Endothelial cell of umbilical vein (primary cell): ENCODE results near the gene SAMD14. TPM values are rescaled to one million over a fixed set of nuclear protein-coding genes. Genes with fewer than 3 reads are reported as not detected.

Experiments
- BruUV-seq: library from RNA; stranded (reverse); fragments of 400-500 nt; replicated peaks from 2 replicates; lab custom pipeline; 2021; lab: Mats Ljungman, UMichigan
- CTCF ChIA-PET: fragments of 300-600, 350-600 bp; sonication (Branson Sonifier 250); formaldehyde crosslinking; loops from one replicate; lab custom pipeline; 2021; ENCODE audit warnings: antibody characterized with exemption, inconsistent platforms; lab: Charles Lee
- POLR2A ChIA-PET: fragments of 300-600, 350-600 bp; sonication (Branson Sonifier 250); formaldehyde crosslinking; loops from one replicate; lab custom pipeline; 2021; ENCODE audit warnings: antibody characterized with exemption, inconsistent platforms; lab: Charles Lee
- DNase-seq: peaks from one replicate; pipeline ENCODE4 v3.0.0-alpha.2; 2011; ENCODE audit warnings: low read depth, low spot score
- FAIRE-seq: peaks from 2 replicates; lab custom pipeline; 2011; peaks lifted over from hg19 to GRCh38; lab: Jason Lieb, UNC
- H2AFZ ChIP-seq: 2 replicates; pipeline ENCODE4 v1.6.0; 2012; ENCODE audit warnings: low read depth, low read length, control low read depth, inconsistent platforms
- H3K27ac ChIP-seq: 2 replicates; pipeline ENCODE4 v1.5.1; 2011; ENCODE audit warnings: low read depth, mild to moderate bottlenecking, control low read depth, low read length, moderate library complexity; ENCODE audit not compliant: insufficient read depth
- H3K27me3 ChIP-seq, 2 experiments: 2 replicates each; pipeline versions ENCODE4 v1.6.0 to v1.6.1; 2011; ENCODE audit warnings: low read length in 2 of 2, mixed read lengths in 1 of 2; ENCODE audit not compliant: control insufficient read depth in 2 of 2, insufficient read depth in 2 of 2
- H3K36me3 ChIP-seq, 2 experiments: 2 replicates in 1 of 2; 3 replicates in 1 of 2; pipeline ENCODE4 v1.5.1; 2011; ENCODE audit warnings: low read length in 2 of 2, mild to moderate bottlenecking in 1 of 2, moderate library complexity in 1 of 2; ENCODE audit not compliant: control insufficient read depth in 2 of 2, insufficient read depth in 2 of 2; ENCODE audit errors: extremely low read depth in 1 of 2
- H3K4me1 ChIP-seq: 3 replicates; pipeline ENCODE4 v1.5.1; 2011; ENCODE audit warnings: mild to moderate bottlenecking, low read length; ENCODE audit not compliant: control insufficient read depth, insufficient read depth; ENCODE audit errors: extremely low read depth
- H3K4me2 ChIP-seq: 2 replicates; pipeline ENCODE4 v1.6.1; 2011; ENCODE audit warnings: low read length, control low read depth, mixed read lengths; ENCODE audit not compliant: insufficient read depth
- H3K4me3 ChIP-seq, 3 experiments: fragments of 200-600 bp in 1 of 3; sonication (generic), shearing (Covaris generic) in 1 of 3; replicated peaks in 1 of 3; 2 replicates each; pipeline ENCODE4 v1.5.1; 2011 to 2016; ENCODE audit warnings: control low read depth in 3 of 3, low read length in 3 of 3, mild to moderate bottlenecking in 2 of 3, inconsistent platforms in 1 of 3, low read depth in 1 of 3, moderate library complexity in 1 of 3; ENCODE audit not compliant: insufficient read depth in 1 of 3
- H3K79me2 ChIP-seq: 2 replicates; pipeline ENCODE4 v1.6.0; 2012; ENCODE audit warnings: low read length, inconsistent platforms; ENCODE audit not compliant: control insufficient read depth, insufficient read depth
- H3K9ac ChIP-seq: replicated peaks from 2 replicates; pipeline ENCODE3; 2011; ENCODE audit warnings: low read length, control low read depth; ENCODE audit not compliant: insufficient read depth; ENCODE audit errors: extremely low read depth
- H3K9me1 ChIP-seq: replicated peaks from 3 replicates; pipeline ENCODE4 v1.6.0; 2011; ENCODE audit warnings: mild to moderate bottlenecking, low read length; ENCODE audit not compliant: control insufficient read depth, insufficient read depth; ENCODE audit errors: extremely low read depth
- H3K9me3 ChIP-seq: replicated peaks from 2 replicates; pipeline ENCODE4 v1.5.1; 2012; ENCODE audit warnings: low read length, inconsistent platforms; ENCODE audit not compliant: control insufficient read depth, insufficient read depth
- H4K20me1 ChIP-seq: replicated peaks from 2 replicates; pipeline ENCODE3; 2011; ENCODE audit warnings: mild to moderate bottlenecking, low read length; ENCODE audit not compliant: control insufficient read depth, insufficient read depth; ENCODE audit errors: extremely low read depth
- EZH2 ChIP-seq: IDR thresholded peaks from 2 replicates; pipeline ENCODE4 v1.6.1; 2012; ENCODE audit warnings: borderline replicate concordance, low read depth, mild to moderate bottlenecking, moderate library complexity, low read length, inconsistent platforms; ENCODE audit not compliant: severe bottlenecking
- FOS ChIP-seq: IDR thresholded peaks from 2 replicates; pipeline ENCODE4 v1.6.1; 2011; ENCODE audit warnings: mild to moderate bottlenecking, low read length, moderate library complexity, borderline replicate concordance; ENCODE audit not compliant: insufficient read depth
- GATA2 ChIP-seq: IDR thresholded peaks from 2 replicates; pipeline ENCODE4 v1.7.0; 2011; ENCODE audit warnings: low read depth, mild to moderate bottlenecking, moderate library complexity, mixed read lengths, low read length; ENCODE audit not compliant: insufficient read length, insufficient read depth
- JUN ChIP-seq: IDR thresholded peaks from 2 replicates; pipeline ENCODE4 v1.6.1; 2011; ENCODE audit warnings: borderline replicate concordance, low read depth; ENCODE audit not compliant: insufficient read length, insufficient read depth
- MYC ChIP-seq: IDR thresholded peaks from one replicate; pipeline ENCODE4 v1.6.1; 2011; ENCODE audit warnings: mild to moderate bottlenecking, low read depth, low read length
- POLR2A ChIP-seq: IDR thresholded peaks from 2 replicates; pipeline ENCODE4 v1.6.1; 2012; ENCODE audit warnings: low read depth, mild to moderate bottlenecking, control low read depth, low read length
- POLR2AphosphoS5 ChIP-seq: IDR thresholded peaks from 2 replicates; pipeline ENCODE4 v1.6.1; 2012; ENCODE audit warnings: low read depth, mild to moderate bottlenecking, control low read depth, low read length, moderate library complexity; ENCODE audit not compliant: insufficient read depth
- dilution Hi-C: fragments of 300-500 bp; cut with MboI; formaldehyde crosslinking; loops from one replicate; pipeline ENCODE4 v1.15.0; 2019; ENCODE audit warnings: low sequenced_read_pairs; ENCODE audit not compliant: extremely low pct_ligation_motif_present
- intact Hi-C: fragments of 100-400 bp; cut with micrococcal nuclease; formaldehyde crosslinking; loops from one replicate; pipeline ENCODE4 v1.10.0; 2022
- polyA plus RNA-seq, 4 experiments: library from polyadenylated mRNA; depleted of rRNA in 3 of 4; stranded (reverse) in 3 of 4; unstranded in 1 of 4; fragments of >200 nt; gene quantifications; 2 replicates each; pipeline versions ENCODE4 v1.2.1 to v1.2.3, GENCODE V29; 2011 to 2012; ENCODE audit warnings: missing spikeins in 1 of 4
- total RNA-seq: library from RNA; stranded (reverse); gene quantifications from 2 replicates; pipeline ENCODE4 v1.2.3, GENCODE V29; 2021
- TF ChIP-seq, protein P1 (sequence below): IDR thresholded peaks from 2 replicates; pipeline ENCODE4 v1.6.1; 2011; ENCODE audit not compliant: insufficient read depth, insufficient read length
- TF ChIP-seq, protein P2 (sequence below), 2 donors: IDR thresholded peaks; 1 replicate in 1 of 2; 2 replicates in 1 of 2; pipeline ENCODE4 v1.5.1; 2011; ENCODE audit warnings: low read length in 2 of 2, mild to moderate bottlenecking in 2 of 2, moderate library complexity in 2 of 2, control low read depth in 1 of 2, inconsistent platforms in 1 of 2, low read depth in 1 of 2; ENCODE audit not compliant: insufficient read depth in 1 of 2; ENCODE audit errors: extremely low read depth in 1 of 2

SAMD14 gene
- total and polyA plus RNA-seq, 2 donors (not counting 3 experiments of a cell fraction or from before 2014, with no cell fraction given) = 6.8 to 15.6 TPM

DNA sequence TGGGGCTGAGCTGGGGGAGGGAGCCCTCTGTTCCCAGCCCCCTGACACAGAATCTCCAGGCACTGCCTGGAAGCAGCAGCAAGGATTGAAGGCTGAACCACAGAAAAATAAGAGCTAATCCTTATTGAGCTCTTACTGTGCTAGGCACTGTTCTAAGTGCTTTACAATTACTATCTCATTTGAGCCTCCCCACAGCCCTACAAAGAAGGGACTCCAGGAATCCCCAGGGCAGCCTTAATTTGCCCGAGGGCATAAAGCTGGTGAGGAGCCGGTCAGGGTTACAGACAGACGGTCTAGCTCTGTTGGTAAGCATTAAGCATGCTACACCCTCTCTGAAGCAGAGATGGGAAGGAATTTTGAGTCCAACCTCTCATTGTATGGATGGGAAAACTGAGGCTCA, 7.0 kb downstream of the SAMD14 start:
- H2AFZ ChIP-seq = no peak overlapping the region
- no TSS peak for BruUV-seq
- no peak overlapping the region for H3K9ac ChIP-seq
- H3K4me3 ChIP-seq = no peak overlapping the region
- H3K4me2 ChIP-seq = no peak overlapping the region
- no peaks in the 10 kb centered on the region for H3K79me2 ChIP-seq
- no peak for DNase-seq
- dilution Hi-C loops = no loop called here
- H3K9me3 ChIP-seq = no peaks in the 10 kb centered on the region
- H3K4me1 ChIP-seq = peaks cover 19% of the 10 kb centered on the region
- no peak for FAIRE-seq
- no peak overlapping the region for H3K27ac ChIP-seq
- no peaks in the 10 kb centered on the region for H4K20me1 ChIP-seq
- ChIA-PET POLR2A (no interaction called here), CTCF (interaction anchor here (1.0 to 2.8 kb wide), 7 partner anchors 8 to 47 kb away, joined by 3 to 12 read pairs (median 4); no protein-coding TSS in a partner anchor)
- TF ChIP-seq MYC (no peak), GATA2 (no peak), FOS (no peak), POLR2A (no peak), JUN (no peak), EZH2 (no peak), POLR2AphosphoS5 (no peak)
- TF ChIP-seq, protein P1, sequence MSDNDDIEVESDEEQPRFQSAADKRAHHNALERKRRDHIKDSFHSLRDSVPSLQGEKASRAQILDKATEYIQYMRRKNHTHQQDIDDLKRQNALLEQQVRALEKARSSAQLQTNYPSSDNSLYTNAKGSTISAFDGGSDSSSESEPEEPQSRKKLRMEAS = no peak
- TF ChIP-seq, protein P2, sequence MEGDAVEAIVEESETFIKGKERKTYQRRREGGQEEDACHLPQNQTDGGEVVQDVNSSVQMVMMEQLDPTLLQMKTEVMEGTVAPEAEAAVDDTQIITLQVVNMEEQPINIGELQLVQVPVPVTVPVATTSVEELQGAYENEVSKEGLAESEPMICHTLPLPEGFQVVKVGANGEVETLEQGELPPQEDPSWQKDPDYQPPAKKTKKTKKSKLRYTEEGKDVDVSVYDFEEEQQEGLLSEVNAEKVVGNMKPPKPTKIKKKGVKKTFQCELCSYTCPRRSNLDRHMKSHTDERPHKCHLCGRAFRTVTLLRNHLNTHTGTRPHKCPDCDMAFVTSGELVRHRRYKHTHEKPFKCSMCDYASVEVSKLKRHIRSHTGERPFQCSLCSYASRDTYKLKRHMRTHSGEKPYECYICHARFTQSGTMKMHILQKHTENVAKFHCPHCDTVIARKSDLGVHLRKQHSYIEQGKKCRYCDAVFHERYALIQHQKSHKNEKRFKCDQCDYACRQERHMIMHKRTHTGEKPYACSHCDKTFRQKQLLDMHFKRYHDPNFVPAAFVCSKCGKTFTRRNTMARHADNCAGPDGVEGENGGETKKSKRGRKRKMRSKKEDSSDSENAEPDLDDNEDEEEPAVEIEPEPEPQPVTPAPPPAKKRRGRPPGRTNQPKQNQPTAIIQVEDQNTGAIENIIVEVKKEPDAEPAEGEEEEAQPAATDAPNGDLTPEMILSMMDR (IDR thresholded peaks at IDR 0.05; ENCODE audit: extremely low read depth in 1 of 2, insufficient read depth in 1 of 2, low read depth in 1 of 2, low read length in 2 of 2) = no peak
- intact Hi-C loops = no loop called here
- no peaks in the 10 kb centered on the region for H3K27me3 ChIP-seq
- H3K9me1 ChIP-seq = no peaks in the 10 kb centered on the region
- no peaks in the 10 kb centered on the region for H3K36me3 ChIP-seq
